K562 (cell line): ENCODE measurements around the gene LGR6. TPM values are rescaled to one million over a fixed set of nuclear protein-coding genes. Genes with fewer than 3 reads are reported as not detected.

Source experiments
- ADNP ChIP-seq: fragments of 200-800 bp; sonication (Bioruptor generic); IDR thresholded peaks from 2 replicates; pipeline ENCODE4 v1.6.1; 2016; ENCODE audit warnings: missing genetic modification characterization, missing compliant biosample characterization
- ATF1 ChIP-seq, 2 experiments: fragments of 450-650 bp in 1 of 2; IDR thresholded peaks; 2 replicates each; pipeline ENCODE4 v1.6.1; 2016; ENCODE audit warnings: missing compliant biosample characterization in 1 of 2, missing genetic modification characterization in 1 of 2
- CEBPG ChIP-seq, 3 experiments: fragments of 200-800 bp in 1 of 3; sonication (Bioruptor generic) in 1 of 3; sonication (generic) in 1 of 3; formaldehyde crosslinking in 1 of 3; IDR thresholded peaks in 2 of 3; conservative IDR thresholded peaks in 1 of 3; 2 replicates each; pipeline versions ENCODE4 v1.6.1 to v1.8.0; 2016 to 2022; ENCODE audit warnings: missing compliant biosample characterization in 2 of 3, missing genetic modification characterization in 2 of 3, mild to moderate bottlenecking in 1 of 3, missing genetic modification reagents in 1 of 3
- EP400 ChIP-seq: fragments of 450-650 bp; IDR thresholded peaks from 2 replicates; pipeline ENCODE4 v1.6.1; 2017; ENCODE audit warnings: antibody characterized with exemption, mild to moderate bottlenecking, moderate library complexity
- IFI16 ChIP-seq: fragments of 250-450 bp; sonication (Bioruptor Pico); IDR thresholded peaks from 2 replicates; pipeline ENCODE4 v2.1.2; 2022; ENCODE audit warnings: mild to moderate bottlenecking, inconsistent platforms
- NCOR1 ChIP-seq: fragments of 450-650 bp; IDR thresholded peaks from 2 replicates; pipeline ENCODE4 v1.6.1; 2016; ENCODE audit warnings: mild to moderate bottlenecking, moderate library complexity
- POLR3G ChIP-seq: IDR thresholded peaks from 2 replicates; pipeline ENCODE4 v1.6.1; 2011; ENCODE audit not compliant: insufficient read length, insufficient replicate concordance; ENCODE audit errors: extremely low read depth
- RFX1 ChIP-seq: fragments of 450-650 bp; IDR thresholded peaks from 2 replicates; pipeline ENCODE4 v1.6.1; 2016; ENCODE audit warnings: mild to moderate bottlenecking, moderate library complexity
- SMAD3 ChIP-seq: fragments of 450-650 bp; formaldehyde crosslinking; conservative IDR thresholded peaks from 2 replicates; pipeline ENCODE4 v1.4.0; 2020; ENCODE audit warnings: mild to moderate bottlenecking
- SRF ChIP-seq, 2 experiments: fragments of 250-450, 450-650 bp in 1 of 2; sonication (Bioruptor Pico) in 1 of 2; sonication (generic) in 1 of 2; formaldehyde crosslinking; IDR thresholded peaks; 2 replicates each; pipeline versions ENCODE4 v1.5.0 to v1.5.1; 2020 to 2022; ENCODE audit warnings: mild to moderate bottlenecking in 1 of 2, missing genetic modification reagents in 1 of 2
- SUPT5H ChIP-seq: fragments of 450-650 bp; IDR thresholded peaks from 2 replicates; pipeline ENCODE4 v1.6.1; 2016
- TCF3 ChIP-seq: sonication (generic); formaldehyde crosslinking; IDR thresholded peaks from 2 replicates; pipeline ENCODE4 v1.4.0; 2020; ENCODE audit warnings: mild to moderate bottlenecking, missing genetic modification reagents
- ZNF444 ChIP-seq: fragments of 250-450 bp; sonication (Bioruptor Pico); IDR thresholded peaks from 2 replicates; pipeline ENCODE4 v1.4.0; 2020; ENCODE audit warnings: mild to moderate bottlenecking, moderate library complexity
- ZNF695 ChIP-seq: fragments of 450-650 bp; formaldehyde crosslinking; IDR thresholded peaks from 2 replicates; pipeline ENCODE4 v1.4.0; 2020; ENCODE audit warnings: mild to moderate bottlenecking, moderate library complexity
- polyA plus RNA-seq, 8 experiments: library from polyadenylated mRNA; depleted of rRNA in 4 of 8; stranded (reverse) in 5 of 8; unstranded in 3 of 8; fragments of >200 nt; fragmentation: Nextera tagmentation in 2 of 8; fragmentation: Illumina TruSeq in 1 of 8; extraction: Ambion mirVana in 2 of 8; extraction: Trizol in 1 of 8; gene quantifications; 2 replicates each; pipeline versions ENCODE4 v1.2.1 to v1.2.3, GENCODE V29; 2011 to 2014; ENCODE audit warnings: inconsistent platforms in 1 of 8, missing spikeins in 1 of 8
- total RNA-seq, 7 experiments: library from RNA; depleted of rRNA in 6 of 7; stranded (reverse); fragments of >200 nt in 6 of 7; fragmentation: Illumina TruSeq in 2 of 7; extraction: Trizol in 2 of 7; gene quantifications; 2 replicates each; pipeline versions ENCODE4 v1.2.1 to v1.2.3, GENCODE V29; 2011 to 2021; ENCODE audit warnings: low replicate concordance in 1 of 7
- TF ChIP-seq, protein P1 (sequence below), 3 experiments: fragments of 200-800 bp in 1 of 3; fragments of 250-450 bp in 1 of 3; fragments of 450-650 bp in 1 of 3; sonication (Bioruptor Pico) in 1 of 3; sonication (Bioruptor generic) in 1 of 3; formaldehyde crosslinking in 1 of 3; IDR thresholded peaks; 2 replicates each; pipeline versions ENCODE4 v1.6.1 to v1.8.0; 2016 to 2022; ENCODE audit warnings: mild to moderate bottlenecking in 2 of 3, missing genetic modification characterization in 2 of 3, missing compliant biosample characterization in 1 of 3, moderate library complexity in 1 of 3
- TF ChIP-seq, protein P2 (sequence below): fragments of 250-450 bp; sonication (Bioruptor Pico); IDR thresholded peaks from 2 replicates; pipeline ENCODE4 v1.4.0; 2020; ENCODE audit warnings: mild to moderate bottlenecking
- TF ChIP-seq, protein P3 (sequence below): fragments of 450-650 bp; IDR thresholded peaks from 2 replicates; pipeline ENCODE4 v1.6.1; 2016; ENCODE audit warnings: antibody characterized with exemption
- TF ChIP-seq, protein P4 (sequence below): fragments of 450-650 bp; IDR thresholded peaks from 2 replicates; pipeline ENCODE4 v1.6.1; 2018; ENCODE audit warnings: mild to moderate bottlenecking, low read depth; ENCODE audit not compliant: partially characterized antibody

LGR6 gene
- total and polyA plus RNA-seq, 9 of the 15 experiments (the other 6 are each of a cell fraction or from before 2014, with no cell fraction given): 0.01 to 0.54 (median 0.17) TPM; not detected in 1

DNA sequence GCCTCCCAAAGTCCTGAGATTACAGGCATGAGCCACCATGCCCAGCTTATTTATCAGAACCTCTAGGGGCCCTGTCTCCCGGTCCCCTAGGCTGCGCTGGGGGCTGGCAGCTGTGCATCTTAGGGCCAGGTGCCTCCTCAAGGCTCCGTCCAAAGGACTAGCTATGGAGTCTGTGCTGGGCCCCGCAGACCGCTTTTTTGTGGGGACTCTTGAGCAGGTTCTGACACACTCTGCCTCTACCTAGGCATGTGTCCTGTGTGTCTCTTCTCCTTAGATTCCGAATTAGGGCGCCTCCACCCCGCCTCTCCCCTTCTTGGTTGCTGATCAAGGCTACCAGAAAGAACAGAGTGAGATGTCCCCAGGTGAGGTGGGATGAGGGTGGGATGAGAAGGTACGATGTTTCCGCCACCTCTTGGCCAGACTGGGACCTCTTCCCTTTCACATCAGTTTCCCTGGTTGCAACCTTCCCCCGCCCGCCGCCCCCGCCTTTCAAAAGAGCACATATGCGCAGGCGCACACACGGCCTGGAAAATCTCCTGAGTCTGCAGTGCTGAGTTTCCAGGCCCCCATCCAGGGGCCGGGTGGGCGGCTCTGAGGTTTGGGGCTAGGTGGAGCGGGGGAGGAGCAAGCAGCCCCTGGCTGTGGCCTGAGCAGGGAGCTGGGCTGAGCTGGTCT, 28.2 kb upstream of the LGR6 start (continued):
- TF ChIP-seq ATF1 (CRISPR knock-in tag; IDR thresholded peaks at IDR 0.05): no peak
- TF ChIP-seq ATF1 (tag; IDR thresholded peaks at IDR 0.05): no peak
- TF ChIP-seq, protein P1, sequence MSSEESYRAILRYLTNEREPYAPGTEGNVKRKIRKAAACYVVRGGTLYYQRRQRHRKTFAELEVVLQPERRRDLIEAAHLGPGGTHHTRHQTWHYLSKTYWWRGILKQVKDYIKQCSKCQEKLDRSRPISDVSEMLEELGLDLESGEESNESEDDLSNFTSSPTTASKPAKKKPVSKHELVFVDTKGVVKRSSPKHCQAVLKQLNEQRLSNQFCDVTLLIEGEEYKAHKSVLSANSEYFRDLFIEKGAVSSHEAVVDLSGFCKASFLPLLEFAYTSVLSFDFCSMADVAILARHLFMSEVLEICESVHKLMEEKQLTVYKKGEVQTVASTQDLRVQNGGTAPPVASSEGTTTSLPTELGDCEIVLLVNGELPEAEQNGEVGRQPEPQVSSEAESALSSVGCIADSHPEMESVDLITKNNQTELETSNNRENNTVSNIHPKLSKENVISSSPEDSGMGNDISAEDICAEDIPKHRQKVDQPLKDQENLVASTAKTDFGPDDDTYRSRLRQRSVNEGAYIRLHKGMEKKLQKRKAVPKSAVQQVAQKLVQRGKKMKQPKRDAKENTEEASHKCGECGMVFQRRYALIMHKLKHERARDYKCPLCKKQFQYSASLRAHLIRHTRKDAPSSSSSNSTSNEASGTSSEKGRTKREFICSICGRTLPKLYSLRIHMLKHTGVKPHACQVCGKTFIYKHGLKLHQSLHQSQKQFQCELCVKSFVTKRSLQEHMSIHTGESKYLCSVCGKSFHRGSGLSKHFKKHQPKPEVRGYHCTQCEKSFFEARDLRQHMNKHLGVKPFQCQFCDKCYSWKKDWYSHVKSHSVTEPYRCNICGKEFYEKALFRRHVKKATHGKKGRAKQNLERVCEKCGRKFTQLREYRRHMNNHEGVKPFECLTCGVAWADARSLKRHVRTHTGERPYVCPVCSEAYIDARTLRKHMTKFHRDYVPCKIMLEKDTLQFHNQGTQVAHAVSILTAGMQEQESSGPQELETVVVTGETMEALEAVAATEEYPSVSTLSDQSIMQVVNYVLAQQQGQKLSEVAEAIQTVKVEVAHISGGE (CRISPR knock-in tag; IDR thresholded peaks at IDR 0.05): 0 out of 6 replicates have a peak, but pooled peaks of 1 of the 3 experiments have one; percentile 8
- no peak for TF ChIP-seq EP400
- no peak for TF ChIP-seq SRF (CRISPR knock-in tag; IDR thresholded peaks at IDR 0.05)
- no peak for TF ChIP-seq ZNF444 (CRISPR knock-in tag)
- TF ChIP-seq ZNF695 (CRISPR knock-in tag): no peak
- TF ChIP-seq, protein P2, sequence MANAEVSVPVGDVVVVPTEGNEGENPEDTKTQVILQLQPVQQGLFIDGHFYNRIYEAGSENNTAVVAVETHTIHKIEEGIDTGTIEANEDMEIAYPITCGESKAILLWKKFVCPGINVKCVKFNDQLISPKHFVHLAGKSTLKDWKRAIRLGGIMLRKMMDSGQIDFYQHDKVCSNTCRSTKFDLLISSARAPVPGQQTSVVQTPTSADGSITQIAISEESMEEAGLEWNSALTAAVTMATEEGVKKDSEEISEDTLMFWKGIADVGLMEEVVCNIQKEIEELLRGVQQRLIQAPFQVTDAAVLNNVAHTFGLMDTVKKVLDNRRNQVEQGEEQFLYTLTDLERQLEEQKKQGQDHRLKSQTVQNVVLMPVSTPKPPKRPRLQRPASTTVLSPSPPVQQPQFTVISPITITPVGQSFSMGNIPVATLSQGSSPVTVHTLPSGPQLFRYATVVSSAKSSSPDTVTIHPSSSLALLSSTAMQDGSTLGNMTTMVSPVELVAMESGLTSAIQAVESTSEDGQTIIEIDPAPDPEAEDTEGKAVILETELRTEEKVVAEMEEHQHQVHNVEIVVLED: no peak
- no peak for TF ChIP-seq NCOR1
- TF ChIP-seq, protein P3, sequence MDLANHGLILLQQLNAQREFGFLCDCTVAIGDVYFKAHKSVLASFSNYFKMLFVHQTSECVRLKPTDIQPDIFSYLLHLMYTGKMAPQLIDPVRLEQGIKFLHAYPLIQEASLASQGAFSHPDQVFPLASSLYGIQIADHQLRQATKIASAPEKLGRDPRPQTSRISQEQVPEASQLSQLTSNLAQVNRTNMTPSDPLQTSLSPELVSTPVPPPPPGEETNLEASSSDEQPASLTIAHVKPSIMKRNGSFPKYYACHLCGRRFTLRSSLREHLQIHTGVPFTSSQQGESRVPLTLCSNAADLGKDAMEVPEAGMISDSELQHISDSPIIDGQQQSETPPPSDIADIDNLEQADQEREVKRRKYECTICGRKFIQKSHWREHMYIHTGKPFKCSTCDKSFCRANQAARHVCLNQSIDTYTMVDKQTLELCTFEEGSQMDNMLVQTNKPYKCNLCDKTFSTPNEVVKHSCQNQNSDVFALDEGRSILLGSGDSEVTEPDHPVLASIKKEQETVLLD: 0 out of 2 replicates have a peak, but pooled peaks have one; percentile 29
- TF ChIP-seq IFI16: no peak
- TF ChIP-seq POLR3G: no peak
- TF ChIP-seq SMAD3 (CRISPR knock-in tag): no peak
- peak; percentile 16; the same call in 1 of the 2 replicates for TF ChIP-seq SUPT5H
- TF ChIP-seq TCF3 (CRISPR knock-in tag): no peak
- TF ChIP-seq, protein P4, sequence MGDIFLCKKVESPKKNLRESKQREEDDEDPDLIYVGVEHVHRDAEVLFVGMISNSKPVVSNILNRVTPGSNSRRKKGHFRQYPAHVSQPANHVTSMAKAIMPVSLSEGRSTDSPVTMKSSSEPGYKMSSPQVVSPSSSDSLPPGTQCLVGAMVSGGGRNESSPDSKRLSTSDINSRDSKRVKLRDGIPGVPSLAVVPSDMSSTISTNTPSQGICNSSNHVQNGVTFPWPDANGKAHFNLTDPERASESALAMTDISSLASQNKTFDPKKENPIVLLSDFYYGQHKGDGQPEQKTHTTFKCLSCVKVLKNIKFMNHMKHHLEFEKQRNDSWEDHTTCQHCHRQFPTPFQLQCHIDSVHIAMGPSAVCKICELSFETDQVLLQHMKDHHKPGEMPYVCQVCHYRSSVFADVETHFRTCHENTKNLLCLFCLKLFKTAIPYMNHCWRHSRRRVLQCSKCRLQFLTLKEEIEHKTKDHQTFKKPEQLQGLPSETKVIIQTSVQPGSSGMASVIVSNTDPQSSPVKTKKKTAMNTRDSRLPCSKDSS: no peak
- TF ChIP-seq RFX1: no peak; the same call in 1 of the 2 replicates
- 0 out of 2 replicates have a peak, but pooled peaks have one; percentile 9 for TF ChIP-seq CEBPG (CRISPR knock-in tag; IDR thresholded peaks at IDR 0.05)
- no peak for TF ChIP-seq CEBPG (tag; conservative IDR thresholded peaks at IDR 0.05 in 1 of 2, IDR thresholded peaks at IDR 0.05 in 1 of 2)
- no peak for TF ChIP-seq ADNP (tag)
